ENCODE data around the gene MED14. TPM values are rescaled to one million over a fixed set of nuclear protein-coding genes. Genes with fewer than 3 reads are reported as not detected.
A peak's percentile ranks its signal among the peaks of the same experiment; 100 is the strongest.
"Not testable (repeated sequence)": the region's sequence is repeated elsewhere in the genome, so short reads cannot be mapped to it uniquely, and the experiment has no call there.

Gene MED14
- total and polyA plus RNA-seq, 2 of the 13 experiments (the other 11 are each of a cell fraction or from before 2014, with no cell fraction given) = 10.2 to 16.3 TPM

DNA sequence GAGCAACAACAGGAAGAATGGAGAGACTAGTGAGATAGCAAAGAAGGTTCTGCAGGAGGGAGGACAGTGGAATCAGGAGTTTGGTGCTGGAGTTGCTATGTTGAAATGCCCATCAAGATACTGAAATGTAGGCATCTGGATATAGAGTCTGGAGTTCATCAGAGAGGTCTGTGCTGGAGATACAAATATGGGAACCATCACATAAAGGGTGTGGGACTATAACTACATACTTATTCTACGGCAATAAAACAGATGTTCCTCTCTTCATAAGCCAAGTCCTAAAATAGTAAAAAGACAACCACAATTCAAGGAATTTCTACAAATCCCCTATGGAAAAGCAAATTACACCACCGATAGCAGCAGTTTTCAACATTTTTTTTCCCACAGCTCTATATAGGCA, 1.6 kb downstream of the MED14 start:
- Histone ChIP-seq H3K36me3 (replicated peaks in 1 of 2; ENCODE audit: control insufficient read depth in 1 of 2, insufficient read depth in 2 of 2, low read length in 2 of 2) (no peaks in the 10 kb centered on the region; a peak in 1 of 5 replicates), H3K9ac (ENCODE audit: insufficient read depth, low read depth, low read length) (no peak overlapping the region), H3K4me2 (ENCODE audit: low read depth, low read length) (peak overlapping the region; percentile 63), H3K27me3 (ENCODE audit: control insufficient read depth in 1 of 2, insufficient read depth in 2 of 2, low read length in 2 of 2) (no peaks in the 10 kb centered on the region), H3K4me3 (replicated peaks in 1 of 3; ENCODE audit: insufficient read depth in 1 of 3, low read depth in 2 of 3, low read length in 3 of 3) (peak overlapping the region in 2 of 3 experiments; percentile 66 to 72; a peak in 1 of 6 replicates), H3K27ac (ENCODE audit: extremely low read length, insufficient read depth, low read length) (no peak overlapping the region), H2AFZ (ENCODE audit: low read length) (no peak overlapping the region), H4K20me1 (ENCODE audit: insufficient read depth, low read length) (no peaks in the 10 kb centered on the region; the same call in 1 of the 2 replicates), H3K4me1 (ENCODE audit: insufficient read depth, low read length) (peaks cover 45% of the 10 kb centered on the region), H3K79me2 (ENCODE audit: insufficient read depth, low read length) (peaks cover 43% of the 10 kb centered on the region), H3K9me3 (ENCODE audit: low read length) (no peaks in the 10 kb centered on the region)
- ATAC-seq (no peak), FAIRE-seq (no peak), DNase-seq (ENCODE audit: low spot score) (no peak)
- in situ Hi-C loops (cut with HindIII; ENCODE audit: extremely low pct_ligation_motif_present, low pct_unique_long_range_greater_than_20kb) (no loop called here), intact Hi-C loops (cut with micrococcal nuclease; ENCODE audit: unreplicated experiment) (no loop called here)
- BruUV-seq (replicated peaks) = no TSS peak
- 84% methylated on average over 2 of the region's 2 CpGs for WGBS (ENCODE audit: low lambda C conversion rate)
- ChIA-PET POLR2A (no interaction called here), CTCF (ENCODE audit: low intra/inter-chr PET ratio, low total read pairs) (no interaction called here)
- TF ChIP-seq, protein P1, sequence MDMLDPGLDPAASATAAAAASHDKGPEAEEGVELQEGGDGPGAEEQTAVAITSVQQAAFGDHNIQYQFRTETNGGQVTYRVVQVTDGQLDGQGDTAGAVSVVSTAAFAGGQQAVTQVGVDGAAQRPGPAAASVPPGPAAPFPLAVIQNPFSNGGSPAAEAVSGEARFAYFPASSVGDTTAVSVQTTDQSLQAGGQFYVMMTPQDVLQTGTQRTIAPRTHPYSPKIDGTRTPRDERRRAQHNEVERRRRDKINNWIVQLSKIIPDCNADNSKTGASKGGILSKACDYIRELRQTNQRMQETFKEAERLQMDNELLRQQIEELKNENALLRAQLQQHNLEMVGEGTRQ (IDR thresholded peaks at IDR 0.05; ENCODE audit: low read depth, low read length) = no peak
- TF ChIP-seq, protein P1 (CRISPR knock-in tag; IDR thresholded peaks at IDR 0.05; ENCODE audit: borderline replicate concordance) = no peak
- TF ChIP-seq TMF1 (CRISPR knock-in tag; IDR thresholded peaks at IDR 0.05; ENCODE audit: low read depth) (no peak), RXRA (CRISPR knock-in tag; IDR thresholded peaks at IDR 0.05) (no peak), RBM22 (optimal IDR thresholded peaks at IDR 0.05; ENCODE audit: low read length) (no peak), ZNF496 (CRISPR knock-in tag; IDR thresholded peaks at IDR 0.05; ENCODE audit: insufficient replicate concordance) (no peak), CHD2 (IDR thresholded peaks at IDR 0.05; ENCODE audit: low read depth, low read length) (no peak), ZNF124 (CRISPR knock-in tag; IDR thresholded peaks at IDR 0.05) (no peak)
- TF ChIP-seq, protein P2, sequence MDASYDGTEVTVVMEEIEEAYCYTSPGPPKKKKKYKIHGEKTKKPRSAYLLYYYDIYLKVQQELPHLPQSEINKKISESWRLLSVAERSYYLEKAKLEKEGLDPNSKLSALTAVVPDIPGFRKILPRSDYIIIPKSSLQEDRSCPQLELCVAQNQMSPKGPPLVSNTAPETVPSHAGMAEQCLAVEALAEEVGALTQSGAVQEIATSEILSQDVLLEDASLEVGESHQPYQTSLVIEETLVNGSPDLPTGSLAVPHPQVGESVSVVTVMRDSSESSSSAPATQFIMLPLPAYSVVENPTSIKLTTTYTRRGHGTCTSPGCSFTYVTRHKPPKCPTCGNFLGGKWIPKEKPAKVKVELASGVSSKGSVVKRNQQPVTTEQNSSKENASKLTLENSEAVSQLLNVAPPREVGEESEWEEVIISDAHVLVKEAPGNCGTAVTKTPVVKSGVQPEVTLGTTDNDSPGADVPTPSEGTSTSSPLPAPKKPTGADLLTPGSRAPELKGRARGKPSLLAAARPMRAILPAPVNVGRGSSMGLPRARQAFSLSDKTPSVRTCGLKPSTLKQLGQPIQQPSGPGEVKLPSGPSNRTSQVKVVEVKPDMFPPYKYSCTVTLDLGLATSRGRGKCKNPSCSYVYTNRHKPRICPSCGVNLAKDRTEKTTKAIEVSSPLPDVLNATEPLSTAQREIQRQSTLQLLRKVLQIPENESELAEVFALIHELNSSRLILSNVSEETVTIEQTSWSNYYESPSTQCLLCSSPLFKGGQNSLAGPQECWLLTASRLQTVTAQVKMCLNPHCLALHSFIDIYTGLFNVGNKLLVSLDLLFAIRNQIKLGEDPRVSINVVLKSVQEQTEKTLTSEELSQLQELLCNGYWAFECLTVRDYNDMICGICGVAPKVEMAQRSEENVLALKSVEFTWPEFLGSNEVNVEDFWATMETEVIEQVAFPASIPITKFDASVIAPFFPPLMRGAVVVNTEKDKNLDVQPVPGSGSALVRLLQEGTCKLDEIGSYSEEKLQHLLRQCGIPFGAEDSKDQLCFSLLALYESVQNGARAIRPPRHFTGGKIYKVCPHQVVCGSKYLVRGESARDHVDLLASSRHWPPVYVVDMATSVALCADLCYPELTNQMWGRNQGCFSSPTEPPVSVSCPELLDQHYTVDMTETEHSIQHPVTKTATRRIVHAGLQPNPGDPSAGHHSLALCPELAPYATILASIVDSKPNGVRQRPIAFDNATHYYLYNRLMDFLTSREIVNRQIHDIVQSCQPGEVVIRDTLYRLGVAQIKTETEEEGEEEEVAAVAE (CRISPR knock-in tag; IDR thresholded peaks at IDR 0.05; ENCODE audit: borderline replicate concordance) = no peak

DNA sequence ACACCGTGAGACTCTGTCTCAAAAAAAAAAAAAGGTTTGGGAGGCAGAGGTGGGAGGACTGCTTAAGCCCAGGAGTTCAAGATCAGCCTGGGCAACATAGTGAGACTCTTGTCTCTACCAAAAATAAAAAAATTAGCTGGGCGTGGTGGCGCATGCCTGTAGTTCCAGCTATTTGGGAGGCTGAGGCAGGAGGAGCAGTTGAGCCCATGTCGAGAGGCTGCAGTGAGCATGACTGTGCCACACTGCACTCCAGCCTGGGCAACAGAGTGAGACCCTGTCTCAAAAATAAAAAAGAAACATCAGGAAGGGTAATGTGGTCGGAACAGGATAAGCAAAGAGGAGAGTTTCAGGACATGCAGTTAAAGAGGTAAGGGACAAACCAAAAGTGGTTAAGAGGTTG, 2.8 kb downstream of the MED14 start:
- 97% methylated on average over 5 of the region's 5 CpGs for WGBS (ENCODE audit: low lambda C conversion rate)
- H3K9ac ChIP-seq (ENCODE audit: insufficient read depth, low read depth, low read length); POLR2A ChIA-PET; H2AFZ ChIP-seq (ENCODE audit: low read length); H4K20me1 ChIP-seq (ENCODE audit: insufficient read depth, low read length); H3K4me3 ChIP-seq (replicated peaks in 1 of 3; ENCODE audit: insufficient read depth in 1 of 3, low read depth in 2 of 3, low read length in 3 of 3); CTCF ChIA-PET (ENCODE audit: low intra/inter-chr PET ratio, low total read pairs); ATAC-seq; intact Hi-C loops (cut with micrococcal nuclease; ENCODE audit: unreplicated experiment); H3K27ac ChIP-seq (ENCODE audit: extremely low read length, insufficient read depth, low read length); BruUV-seq (replicated peaks); H3K4me2 ChIP-seq (ENCODE audit: low read depth, low read length); DNase-seq (ENCODE audit: low spot score); FAIRE-seq; H3K36me3 ChIP-seq (replicated peaks in 1 of 2; ENCODE audit: control insufficient read depth in 1 of 2, insufficient read depth in 2 of 2, low read length in 2 of 2); H3K9me3 ChIP-seq (ENCODE audit: low read length); in situ Hi-C loops (cut with HindIII; ENCODE audit: extremely low pct_ligation_motif_present, low pct_unique_long_range_greater_than_20kb); H3K27me3 ChIP-seq (ENCODE audit: control insufficient read depth in 1 of 2, insufficient read depth in 2 of 2, low read length in 2 of 2): not testable (repeated sequence)
- H3K4me1 ChIP-seq (ENCODE audit: insufficient read depth, low read length) = peaks cover 33% of the 10 kb centered on the region
- peaks cover 43% of the 10 kb centered on the region for H3K79me2 ChIP-seq (ENCODE audit: insufficient read depth, low read length)

Data from HepG2 (cell line).